Neural cell (in vitro differentiated cells): ENCODE measurements around the gene RTN4RL1. TPM values are rescaled to one million over a fixed set of nuclear protein-coding genes. Genes with fewer than 3 reads are reported as not detected.

Experiments
- H2AFZ ChIP-seq: fragments of 200-600, 300-800 bp; sonication (generic), shearing (Covaris generic); 2 replicates; pipeline ENCODE4 v1.6.0; 2014; ENCODE audit warnings: low read depth, mild to moderate bottlenecking, antibody characterized with exemption, low read length, moderate library complexity
- H3F3A ChIP-seq: fragments of 200-600 bp; shearing (Covaris generic); 2 replicates; pipeline ENCODE4 v1.6.1; 2016; ENCODE audit warnings: mild to moderate bottlenecking, moderate library complexity, mixed read lengths, antibody characterized with exemption, low read length; ENCODE audit not compliant: insufficient read depth, poor library complexity, severe bottlenecking
- H3K27ac ChIP-seq: fragments of 200-600, 300-800 bp; sonication (generic), shearing (Covaris generic); 2 replicates; pipeline ENCODE4 v1.5.1; 2014; ENCODE audit warnings: mild to moderate bottlenecking, low read length, moderate library complexity
- H3K27me3 ChIP-seq: fragments of 300-800, 200-600 bp; sonication (generic), shearing (Covaris generic); 2 replicates; pipeline ENCODE4 v1.6.0; 2014; ENCODE audit warnings: mild to moderate bottlenecking, low read depth, low read length, moderate library complexity; ENCODE audit not compliant: insufficient read depth
- H3K36me3 ChIP-seq: fragments of 300-800, 200-600 bp; sonication (generic), shearing (Covaris generic); 2 replicates; pipeline ENCODE4 v1.5.1; 2014; ENCODE audit warnings: mild to moderate bottlenecking, antibody characterized with exemption, low read length, moderate library complexity; ENCODE audit not compliant: insufficient read depth
- H3K4me2 ChIP-seq: fragments of 300-800, 200-600 bp; sonication (generic), shearing (Covaris generic); 2 replicates; pipeline ENCODE4 v1.6.0; 2014; ENCODE audit warnings: mild to moderate bottlenecking, low read length
- H3K4me3 ChIP-seq: fragments of 300-800, 200-600 bp; sonication (generic), shearing (Covaris generic); 2 replicates; pipeline ENCODE4 v1.5.1; 2014; ENCODE audit warnings: mild to moderate bottlenecking, low read length, moderate library complexity
- H3K79me2 ChIP-seq: fragments of 200-600 bp; shearing (Covaris generic); replicated peaks from 2 replicates; pipeline ENCODE4 v1.6.0; 2014; ENCODE audit warnings: mild to moderate bottlenecking, low read length, moderate library complexity; ENCODE audit not compliant: insufficient read depth
- H3K9ac ChIP-seq: fragments of 300-800, 200-600 bp; sonication (generic), shearing (Covaris generic); 2 replicates; pipeline ENCODE4 v1.6.1; 2016; ENCODE audit warnings: mild to moderate bottlenecking, low read length, mixed read lengths
- H3K9me2 ChIP-seq: fragments of 200-600 bp; shearing (Covaris generic); 2 replicates; pipeline ENCODE4 v1.6.1; 2016; ENCODE audit warnings: mild to moderate bottlenecking, low read length, mixed read lengths; ENCODE audit not compliant: insufficient read depth
- H3K9me3 ChIP-seq: fragments of 200-600, 300-800 bp; sonication (generic), shearing (Covaris generic); 2 replicates; pipeline ENCODE4 v1.6.1; 2016; ENCODE audit warnings: mild to moderate bottlenecking, mixed run types, low read length, moderate library complexity, mixed read lengths
- H4K20me1 ChIP-seq: fragments of 200-600 bp; shearing (Covaris generic); 2 replicates; pipeline ENCODE4 v1.6.1; 2016; ENCODE audit warnings: mild to moderate bottlenecking, mixed run types; ENCODE audit not compliant: insufficient read depth
- EP300 ChIP-seq: fragments of 450-650 bp; conservative IDR thresholded peaks from 2 replicates; pipeline ENCODE4 v1.6.1; 2014; ENCODE audit warnings: antibody characterized with exemption, mild to moderate bottlenecking, moderate library complexity; ENCODE audit not compliant: poor library complexity, severe bottlenecking
- EZH2 ChIP-seq: fragments of 200-600, 300-800 bp; shearing (Covaris generic), sonication (generic); IDR thresholded peaks from 2 replicates; pipeline ENCODE4 v1.6.1; 2014; ENCODE audit warnings: antibody characterized with exemption, low read length, borderline replicate concordance, mild to moderate bottlenecking; ENCODE audit not compliant: insufficient read depth, poor library complexity, severe bottlenecking
- MXI1 ChIP-seq: fragments of 450-650 bp; conservative IDR thresholded peaks from 2 replicates; pipeline ENCODE4 v1.6.1; 2014; ENCODE audit warnings: antibody characterized with exemption, mild to moderate bottlenecking; ENCODE audit not compliant: poor library complexity, severe bottlenecking
- POLR2AphosphoS5 ChIP-seq: IDR thresholded peaks from 2 replicates; pipeline ENCODE4 v1.6.1; 2012
- RAD21 ChIP-seq: fragments of 450-650 bp; conservative IDR thresholded peaks from 2 replicates; pipeline ENCODE4 v1.6.1; 2014; ENCODE audit warnings: antibody characterized with exemption, mild to moderate bottlenecking, moderate library complexity
- REST ChIP-seq: IDR thresholded peaks from 2 replicates; pipeline ENCODE4 v1.6.1; 2012; ENCODE audit warnings: borderline replicate concordance
- SMC3 ChIP-seq: fragments of 450-650 bp; conservative IDR thresholded peaks from 2 replicates; pipeline ENCODE4 v1.6.1; 2014; ENCODE audit warnings: antibody characterized with exemption, mild to moderate bottlenecking, moderate library complexity; ENCODE audit not compliant: poor library complexity
- TAF1 ChIP-seq: IDR thresholded peaks from 2 replicates; pipeline ENCODE4 v1.6.1; 2012; ENCODE audit warnings: low read depth
- polyA plus RNA-seq: library from polyadenylated mRNA; depleted of rRNA; stranded (reverse); fragments of >200 nt; gene quantifications from 2 replicates; pipeline ENCODE4 v1.2.3, GENCODE V29; 2014
- TF ChIP-seq, protein P1 (sequence below): fragments of 450-650 bp; IDR thresholded peaks from 2 replicates; pipeline ENCODE4 v1.5.1; 2014; ENCODE audit warnings: antibody characterized with exemption, mild to moderate bottlenecking, moderate library complexity; ENCODE audit not compliant: poor library complexity, severe bottlenecking

The RTN4RL1 gene
- polyA plus RNA-seq, 1 donor from 2014 or later: 8.1 TPM

- H3K4me2 ChIP-seq: no peak overlapping the region
These were observed 40.0 kb upstream of the RTN4RL1 start for GRCh38 chr17:2064980-2065785.

DNA sequence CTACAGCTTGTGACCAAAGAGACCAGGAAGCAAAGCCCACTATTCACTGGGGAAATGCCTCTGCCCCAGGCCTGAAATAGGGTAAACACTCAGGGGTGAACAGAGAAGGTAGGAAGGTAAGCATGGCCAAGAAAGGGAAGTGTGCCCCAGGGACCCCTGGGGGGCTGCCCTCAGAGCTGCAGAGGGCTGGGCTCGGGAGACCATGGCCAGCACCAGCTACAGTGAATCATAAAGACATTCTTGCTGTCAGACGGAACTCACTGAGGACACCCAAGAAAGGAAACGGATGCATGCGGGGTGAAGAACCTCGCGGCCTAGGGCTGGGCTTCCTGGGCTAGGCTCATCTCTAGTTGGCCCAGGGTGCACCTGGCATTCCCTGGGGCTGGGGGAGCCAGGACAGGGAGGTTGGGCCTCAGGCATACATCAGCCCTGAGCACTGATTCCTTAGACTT is 39.4 kb upstream of the RTN4RL1 start:
- Histone ChIP-seq H3K36me3 (no peaks in the 10 kb centered on the region), H3K9me2 (no peaks in the 10 kb centered on the region), H3K27me3 (peaks cover 16% of the 10 kb centered on the region), H3K79me2 (no peaks in the 10 kb centered on the region), H3K9me3 (no peaks in the 10 kb centered on the region), H3K9ac (no peak overlapping the region), H3K4me3 (no peak overlapping the region), H3F3A (no peaks in the 10 kb centered on the region), H4K20me1 (no peaks in the 10 kb centered on the region), H3K4me2 (no peak overlapping the region), H2AFZ (no peak overlapping the region), H3K27ac (no peak overlapping the region)
- TF ChIP-seq EP300: no peak
- TF ChIP-seq EZH2: no peak
- no peak for TF ChIP-seq MXI1
- no peak for TF ChIP-seq POLR2AphosphoS5
- no peak for TF ChIP-seq TAF1
- no peak for TF ChIP-seq SMC3
- no peak for TF ChIP-seq REST
- TF ChIP-seq RAD21: no peak

More at GRCh38 chr17:2064980-2065785, 40.0 kb upstream of the RTN4RL1 start:
- H3K9me2 ChIP-seq: no peaks in the 10 kb centered on the region
- H3K36me3 ChIP-seq: no peaks in the 10 kb centered on the region
- TF ChIP-seq EP300 (no peak), RAD21 (no peak), POLR2AphosphoS5 (no peak), EZH2 (no peak), REST (no peak), TAF1 (no peak), SMC3 (no peak), MXI1 (no peak)
- TF ChIP-seq, protein P1, sequence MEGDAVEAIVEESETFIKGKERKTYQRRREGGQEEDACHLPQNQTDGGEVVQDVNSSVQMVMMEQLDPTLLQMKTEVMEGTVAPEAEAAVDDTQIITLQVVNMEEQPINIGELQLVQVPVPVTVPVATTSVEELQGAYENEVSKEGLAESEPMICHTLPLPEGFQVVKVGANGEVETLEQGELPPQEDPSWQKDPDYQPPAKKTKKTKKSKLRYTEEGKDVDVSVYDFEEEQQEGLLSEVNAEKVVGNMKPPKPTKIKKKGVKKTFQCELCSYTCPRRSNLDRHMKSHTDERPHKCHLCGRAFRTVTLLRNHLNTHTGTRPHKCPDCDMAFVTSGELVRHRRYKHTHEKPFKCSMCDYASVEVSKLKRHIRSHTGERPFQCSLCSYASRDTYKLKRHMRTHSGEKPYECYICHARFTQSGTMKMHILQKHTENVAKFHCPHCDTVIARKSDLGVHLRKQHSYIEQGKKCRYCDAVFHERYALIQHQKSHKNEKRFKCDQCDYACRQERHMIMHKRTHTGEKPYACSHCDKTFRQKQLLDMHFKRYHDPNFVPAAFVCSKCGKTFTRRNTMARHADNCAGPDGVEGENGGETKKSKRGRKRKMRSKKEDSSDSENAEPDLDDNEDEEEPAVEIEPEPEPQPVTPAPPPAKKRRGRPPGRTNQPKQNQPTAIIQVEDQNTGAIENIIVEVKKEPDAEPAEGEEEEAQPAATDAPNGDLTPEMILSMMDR: no peak
- H3K9me3 ChIP-seq: no peaks in the 10 kb centered on the region
- H4K20me1 ChIP-seq: no peaks in the 10 kb centered on the region
- H3K27ac ChIP-seq: no peak overlapping the region
- no peaks in the 10 kb centered on the region for H3F3A ChIP-seq
- no peak overlapping the region for H3K9ac ChIP-seq
- H3K79me2 ChIP-seq: no peaks in the 10 kb centered on the region
- no peak overlapping the region for H2AFZ ChIP-seq
- peaks cover 10% of the 10 kb centered on the region for H3K27me3 ChIP-seq
- H3K4me3 ChIP-seq: no peak overlapping the region
